GM12874 (cell line): ENCODE data around the gene P2RY6.

ENCODE experiments used
- TF ChIP-seq, protein P1 (sequence below): IDR thresholded peaks from 2 replicates; pipeline ENCODE4 v1.5.1; 2011; ENCODE audit warnings: low read depth, mild to moderate bottlenecking, control low read depth, low read length, moderate library complexity; ENCODE audit not compliant: insufficient read depth

P2RY6 gene

DNA sequence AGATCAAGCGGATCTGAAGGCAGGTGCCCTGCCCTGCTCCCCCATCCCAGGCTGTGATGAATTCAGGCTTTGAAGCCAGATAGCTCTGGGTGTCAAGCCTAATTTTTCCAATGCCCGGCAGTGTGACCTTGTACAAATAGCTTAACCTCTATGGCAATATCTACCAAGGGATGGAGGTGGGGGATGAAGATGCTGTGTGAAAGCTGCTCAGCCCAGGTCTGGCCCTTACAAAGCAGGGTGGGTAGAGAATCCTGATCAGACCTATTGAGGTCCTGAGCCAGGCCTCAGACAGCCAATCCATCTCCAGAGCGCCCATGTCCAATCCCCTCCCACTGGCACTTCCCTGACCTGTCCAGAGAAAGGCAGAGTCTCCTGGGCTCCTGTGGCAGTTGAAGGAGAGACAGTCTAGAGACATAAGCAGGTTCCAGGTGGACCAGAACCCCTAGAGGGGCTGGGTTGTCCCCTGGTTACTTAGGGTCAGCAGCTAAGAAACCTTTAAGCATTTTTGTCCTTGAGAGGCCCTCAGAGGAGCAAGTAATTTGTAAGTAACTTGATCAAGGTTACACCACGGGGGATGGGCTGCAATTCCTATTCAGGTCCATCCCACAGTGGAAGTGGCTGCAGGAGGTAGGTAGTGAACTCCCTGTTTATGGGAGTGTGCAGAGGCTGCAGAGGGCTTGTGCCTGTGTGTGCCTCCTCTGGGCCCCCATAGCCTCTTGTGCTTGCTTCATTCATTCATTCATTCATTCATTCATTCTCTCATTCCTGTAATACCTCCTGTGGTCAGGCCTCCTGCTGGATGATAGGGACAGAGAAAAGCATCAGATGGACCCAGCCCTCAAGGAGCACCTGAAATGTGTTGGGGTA is 43.6 kb upstream of the P2RY6 start:
- TF ChIP-seq, protein P1, sequence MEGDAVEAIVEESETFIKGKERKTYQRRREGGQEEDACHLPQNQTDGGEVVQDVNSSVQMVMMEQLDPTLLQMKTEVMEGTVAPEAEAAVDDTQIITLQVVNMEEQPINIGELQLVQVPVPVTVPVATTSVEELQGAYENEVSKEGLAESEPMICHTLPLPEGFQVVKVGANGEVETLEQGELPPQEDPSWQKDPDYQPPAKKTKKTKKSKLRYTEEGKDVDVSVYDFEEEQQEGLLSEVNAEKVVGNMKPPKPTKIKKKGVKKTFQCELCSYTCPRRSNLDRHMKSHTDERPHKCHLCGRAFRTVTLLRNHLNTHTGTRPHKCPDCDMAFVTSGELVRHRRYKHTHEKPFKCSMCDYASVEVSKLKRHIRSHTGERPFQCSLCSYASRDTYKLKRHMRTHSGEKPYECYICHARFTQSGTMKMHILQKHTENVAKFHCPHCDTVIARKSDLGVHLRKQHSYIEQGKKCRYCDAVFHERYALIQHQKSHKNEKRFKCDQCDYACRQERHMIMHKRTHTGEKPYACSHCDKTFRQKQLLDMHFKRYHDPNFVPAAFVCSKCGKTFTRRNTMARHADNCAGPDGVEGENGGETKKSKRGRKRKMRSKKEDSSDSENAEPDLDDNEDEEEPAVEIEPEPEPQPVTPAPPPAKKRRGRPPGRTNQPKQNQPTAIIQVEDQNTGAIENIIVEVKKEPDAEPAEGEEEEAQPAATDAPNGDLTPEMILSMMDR: no peak

- TF ChIP-seq, protein P1: no peak
These were observed 42.7 kb upstream of the P2RY6 start for GRCh38 chr11:73229321-73229895.

GRCh38 chr11:73229896-73230875 is 42.0 kb upstream of the P2RY6 start:
- TF ChIP-seq, protein P1: no peak

DNA sequence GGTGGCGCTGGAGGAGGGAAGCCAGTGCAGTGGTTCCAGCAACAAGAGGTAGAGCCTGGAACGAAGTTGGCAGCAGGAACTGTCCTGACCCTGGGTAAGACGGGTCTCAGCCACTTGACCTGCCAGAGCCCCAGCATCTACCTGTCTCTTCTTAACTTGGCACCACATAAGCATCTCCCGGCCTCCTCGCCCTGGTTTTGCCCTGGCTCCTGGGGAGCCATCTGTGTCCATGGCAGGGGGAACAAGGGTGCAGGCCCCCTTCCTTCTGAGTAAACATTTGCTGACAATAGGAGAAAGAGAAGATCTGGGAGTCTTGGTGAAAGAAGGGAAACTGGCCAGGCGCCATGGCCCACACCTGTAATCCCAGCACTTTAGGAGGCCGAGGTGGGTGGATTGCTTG is 41.2 kb upstream of the P2RY6 start:
- TF ChIP-seq, protein P1: no peak

DNA sequence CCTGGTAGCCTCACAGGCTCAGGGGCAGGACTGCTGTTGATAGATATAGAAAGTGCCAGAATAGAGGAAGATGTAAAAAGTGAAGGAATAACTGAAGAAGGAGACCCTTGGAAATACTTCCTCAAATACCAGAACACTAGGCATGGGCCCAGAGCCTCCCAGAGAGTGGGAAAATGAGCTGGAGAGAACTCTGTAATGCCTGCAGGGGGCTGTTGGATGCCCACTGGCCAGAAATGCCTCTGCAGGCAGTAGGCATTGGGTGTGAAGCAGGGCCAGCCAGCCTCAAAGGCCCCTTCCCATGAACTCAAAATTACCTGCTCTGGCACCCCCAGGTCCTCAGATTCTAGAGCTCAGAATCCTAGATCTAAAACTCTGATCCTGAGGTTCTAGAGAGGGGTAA is 38.9 kb upstream of the P2RY6 start:
- TF ChIP-seq, protein P1: no peak

- TF ChIP-seq, protein P1: no peak
These were observed 38.3 kb upstream of the P2RY6 start for GRCh38 chr11:73233692-73234470.
